B cell (primary cell): ENCODE results near the gene FAM114A2. TPM values are rescaled to one million over a fixed set of nuclear protein-coding genes. Genes with fewer than 3 reads are reported as not detected.

ENCODE experiments used
- ATAC-seq: fragments of 200-7000 bp; cut with Tn5 transposase; one replicate; pipeline ENCODE4 v1.10.0; 2021; ENCODE audit warnings: low read depth, mild to moderate bottlenecking, moderate number of reproducible peaks, moderate library complexity
- CTCF ChIA-PET: fragments of 350-600 bp; sonication (Branson Sonifier 250); formaldehyde crosslinking; loops from one replicate; lab custom pipeline; 2021; ENCODE audit warnings: antibody characterized with exemption, inconsistent platforms; lab: Charles Lee
- POLR2A ChIA-PET: fragments of 350-600 bp; sonication (Branson Sonifier 250); formaldehyde crosslinking; loops from one replicate; lab custom pipeline; 2021; ENCODE audit warnings: antibody characterized with exemption; lab: Charles Lee
- DNase-seq: peaks from one replicate; pipeline ENCODE4 v3.0.0; 2013
- H2AFZ ChIP-seq: 2 replicates; pipeline ENCODE4 v1.6.1; 2012; ENCODE audit warnings: mild to moderate bottlenecking, low read depth, low read length; ENCODE audit not compliant: insufficient read depth, poor library complexity, severe bottlenecking
- H3K27ac ChIP-seq, 2 donors: 1 replicate in 1 of 2; 2 replicates in 1 of 2; pipeline ENCODE4 v1.5.1; 2012 to 2013; ENCODE audit warnings: low read length in 2 of 2, mild to moderate bottlenecking in 2 of 2, moderate library complexity in 1 of 2
- H3K27me3 ChIP-seq, 4 experiments: fragments of 200-600 bp in 1 of 4; sonication (generic) in 1 of 4; replicated peaks in 1 of 4; 1 replicate in 2 of 4; 2 replicates in 2 of 4; pipeline versions ENCODE4 v1.6.1 to v1.7.0; 2013 to 2016; ENCODE audit warnings: low read length in 3 of 4, mild to moderate bottlenecking in 2 of 4, mixed read lengths in 1 of 4, moderate library complexity in 1 of 4; ENCODE audit not compliant: insufficient read depth in 4 of 4, control insufficient read depth in 3 of 4; ENCODE audit errors: control extremely low read depth in 1 of 4
- H3K36me3 ChIP-seq, 2 experiments: replicated peaks in 1 of 2; 1 replicate in 1 of 2; 2 replicates in 1 of 2; pipeline versions ENCODE4 v1.6.1 to v1.7.1; 2013; ENCODE audit warnings: low read length in 1 of 2; ENCODE audit not compliant: insufficient read depth in 2 of 2, control insufficient read depth in 1 of 2; ENCODE audit errors: control extremely low read depth in 1 of 2, extremely low read depth in 1 of 2
- H3K4me1 ChIP-seq, 2 donors: fragments of 200-600 bp in 1 of 2; sonication (generic) in 1 of 2; 1 replicate in 1 of 2; 2 replicates in 1 of 2; pipeline versions ENCODE4 v1.5.1 to v1.6.1; 2013 to 2017; ENCODE audit warnings: low read length in 2 of 2; ENCODE audit not compliant: control insufficient read depth in 2 of 2, insufficient read depth in 2 of 2
- H3K4me2 ChIP-seq: replicated peaks from 2 replicates; pipeline ENCODE3; 2012; ENCODE audit warnings: mild to moderate bottlenecking, low read depth, low read length; ENCODE audit not compliant: poor library complexity, severe bottlenecking
- H3K4me3 ChIP-seq, 5 experiments: fragments of 200-600 bp in 1 of 5; sonication (generic) in 1 of 5; 1 replicate in 3 of 5; 2 replicates in 2 of 5; pipeline versions ENCODE4 v1.5.1 to v1.7.0; 2011 to 2016; ENCODE audit warnings: low read length in 4 of 5, mild to moderate bottlenecking in 4 of 5, low read depth in 2 of 5, control low read depth in 1 of 5, moderate library complexity in 1 of 5; ENCODE audit not compliant: insufficient read depth in 1 of 5; ENCODE audit errors: control extremely low read depth in 1 of 5, extremely low read depth in 1 of 5
- H3K79me2 ChIP-seq: fragments of 200-600 bp; sonication (generic); one replicate; pipeline ENCODE4 v1.6.0; 2016; ENCODE audit warnings: low read length; ENCODE audit not compliant: control insufficient read depth, insufficient read depth
- H3K9ac ChIP-seq: fragments of 200-600 bp; sonication (generic); 2 replicates; pipeline ENCODE4 v1.6.1; 2017; ENCODE audit warnings: mild to moderate bottlenecking, low read length, moderate library complexity
- H3K9me3 ChIP-seq, 3 donors: one replicate each; pipeline versions ENCODE4 v1.6.1 to v1.7.1; 2013; ENCODE audit warnings: low read length in 2 of 3; ENCODE audit not compliant: control insufficient read depth in 2 of 3, insufficient read depth in 1 of 3; ENCODE audit errors: control extremely low read depth in 1 of 3
- H4K20me1 ChIP-seq: 2 replicates; pipeline ENCODE4 v1.6.0; 2012; ENCODE audit warnings: mild to moderate bottlenecking, low read length; ENCODE audit not compliant: insufficient read depth, control insufficient read depth, poor library complexity, severe bottlenecking
- H3K27ac Mint-ChIP-seq: one replicate; pipeline ENCODE4 v1.8.0; 2021; ENCODE audit warnings: mixed read lengths
- H3K27me3 Mint-ChIP-seq: one replicate; pipeline ENCODE4 v1.8.0; 2021; ENCODE audit warnings: mixed read lengths
- H3K4me1 Mint-ChIP-seq: one replicate; pipeline ENCODE4 v1.8.0; 2021; ENCODE audit warnings: mixed read lengths
- H3K4me3 Mint-ChIP-seq: one replicate; pipeline ENCODE4 v1.8.0; 2021; ENCODE audit warnings: mixed read lengths
- H3K9me3 Mint-ChIP-seq: one replicate; pipeline ENCODE4 v1.8.0; 2022; ENCODE audit warnings: mixed read lengths; ENCODE audit not compliant: insufficient read depth
- CTCF ChIP-seq: fragments of 200-600 bp; IDR thresholded peaks from one replicate; pipeline ENCODE4 v1.8.0; 2022; ENCODE audit warnings: antibody characterized with exemption, mild to moderate bottlenecking
- EZH2 ChIP-seq: IDR thresholded peaks from 2 replicates; pipeline ENCODE4 v1.6.1; 2012; ENCODE audit warnings: borderline replicate concordance, low read depth, mild to moderate bottlenecking, moderate library complexity, low read length; ENCODE audit not compliant: insufficient read depth, poor library complexity, severe bottlenecking
- WGBS: methylation state at CpG from one replicate; pipeline ENCODE4 v1.1.5; 2013; ENCODE audit warnings: missing lambda C conversion rate; ENCODE audit not compliant: insufficient coverage; 5-methylcytosine and 5-hydroxymethylcytosine counted together
- intact Hi-C: fragments of 100-400 bp; cut with micrococcal nuclease; formaldehyde crosslinking; loops from one replicate; pipeline ENCODE4 v1.10.0; 2022
- polyA plus RNA-seq: library from polyadenylated mRNA; depleted of rRNA; stranded (reverse); fragments of >200 nt; gene quantifications from 2 replicates; pipeline ENCODE4 v1.2.3, GENCODE V29; 2012
- total RNA-seq, 2 donors: library from RNA; stranded (reverse); fragments of 120-200 nt in 1 of 2; gene quantifications; 1 replicate in 1 of 2; 2 replicates in 1 of 2; pipeline versions ENCODE4 v1.2.3 to v1.2.4, GENCODE V29; 2013 to 2022

Gene FAM114A2
- total and polyA plus RNA-seq, 2 donors (not counting 1 experiment from before 2014, with no cell fraction given) = 6.0 to 34.2 TPM

GRCh38 chr5:154046486-154046885 is 7.8 kb upstream of the FAM114A2 start:
- Mint-ChIP-seq H3K27ac (no peak overlapping the region), H3K4me3 (no peak overlapping the region), H3K4me1 (peaks cover 22% of the 10 kb centered on the region), H3K27me3 (no peaks in the 10 kb centered on the region), H3K9me3 (no peaks in the 10 kb centered on the region)
- Histone ChIP-seq H3K9ac (no peak overlapping the region), H2AFZ (no peak overlapping the region), H3K9me3 (no peaks in the 10 kb centered on the region), H3K36me3 (peaks cover 0 to 20% of the 10 kb centered on the region in 2 experiments), H4K20me1 (peaks cover 5% of the 10 kb centered on the region), H3K4me1 (no peaks in the 10 kb centered on the region), H3K27me3 (no peaks in the 10 kb centered on the region), H3K79me2 (peaks cover 2% of the 10 kb centered on the region), H3K4me3 (no peak overlapping the region), H3K27ac (no peak overlapping the region), H3K4me2 (no peak overlapping the region)
- ChIA-PET POLR2A (no interaction called here), CTCF (interaction anchor here (0.7 to 1.1 kb wide), 2 partner anchors 9 to 26 kb away, joined by 3 read pairs; no protein-coding TSS in a partner anchor)
- DNase-seq (no peak), ATAC-seq (no peak)
- 98% methylated on average over 5 of the region's 7 CpGs for WGBS
- intact Hi-C loops = no loop called here
- no peak for TF ChIP-seq EZH2
- no peak for TF ChIP-seq CTCF

- Histone ChIP-seq H3K36me3 (peaks cover 0 to 11% of the 10 kb centered on the region in 2 experiments), H3K9me3 (no peaks in the 10 kb centered on the region), H3K9ac (no peak overlapping the region), H3K79me2 (peaks cover 8% of the 10 kb centered on the region), H3K4me1 (peaks cover under 1 to 3% of the 10 kb centered on the region in 2 donors), H2AFZ (no peak overlapping the region), H3K4me3 (no peak overlapping the region), H3K4me2 (no peak overlapping the region), H4K20me1 (peaks cover 5% of the 10 kb centered on the region), H3K27me3 (no peaks in the 10 kb centered on the region), H3K27ac (no peak overlapping the region)
- ChIA-PET POLR2A (no interaction called here), CTCF (interaction anchor here (1.2 kb wide), 1 partner anchor 28 kb away, joined by 3 read pairs; no protein-coding TSS in a partner anchor)
- Mint-ChIP-seq H3K4me3 (no peak overlapping the region), H3K27ac (no peak overlapping the region), H3K27me3 (no peaks in the 10 kb centered on the region), H3K4me1 (peaks cover 33% of the 10 kb centered on the region), H3K9me3 (no peaks in the 10 kb centered on the region)
- no peak for ATAC-seq
- WGBS = no CpG with 5 or more reads among the region's 2 CpGs
- intact Hi-C loops = no loop called here
- TF ChIP-seq EZH2 = no peak
- no peak for TF ChIP-seq CTCF
- DNase-seq = no peak
Measured at GRCh38 chr5:154044581-154044980, 5.9 kb upstream of the FAM114A2 start.
